HL-60/S4 treated with retinoic acid at 250 ng/mL for 4 days and 3 days (cell line): Measurements from ENCODE around the gene PDCD2L.
"Not testable (repeated sequence)": the region's sequence is repeated elsewhere in the genome, so short reads cannot be mapped to it uniquely, and the experiment has no call there.

Experiments
- in situ Hi-C: fragments of 300-500 bp; cut with MboI; formaldehyde crosslinking; loops from 2 replicates; pipeline ENCODE4 v1.7.0; 2022; ENCODE audit warnings: low sequenced_read_pairs

Gene PDCD2L, protein sequence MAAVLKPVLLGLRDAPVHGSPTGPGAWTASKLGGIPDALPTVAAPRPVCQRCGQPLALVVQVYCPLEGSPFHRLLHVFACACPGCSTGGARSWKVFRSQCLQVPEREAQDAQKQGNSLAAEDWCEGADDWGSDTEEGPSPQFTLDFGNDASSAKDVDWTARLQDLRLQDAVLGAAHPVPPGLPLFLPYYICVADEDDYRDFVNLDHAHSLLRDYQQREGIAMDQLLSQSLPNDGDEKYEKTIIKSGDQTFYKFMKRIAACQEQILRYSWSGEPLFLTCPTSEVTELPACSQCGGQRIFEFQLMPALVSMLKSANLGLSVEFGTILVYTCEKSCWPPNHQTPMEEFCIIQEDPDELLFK

DNA sequence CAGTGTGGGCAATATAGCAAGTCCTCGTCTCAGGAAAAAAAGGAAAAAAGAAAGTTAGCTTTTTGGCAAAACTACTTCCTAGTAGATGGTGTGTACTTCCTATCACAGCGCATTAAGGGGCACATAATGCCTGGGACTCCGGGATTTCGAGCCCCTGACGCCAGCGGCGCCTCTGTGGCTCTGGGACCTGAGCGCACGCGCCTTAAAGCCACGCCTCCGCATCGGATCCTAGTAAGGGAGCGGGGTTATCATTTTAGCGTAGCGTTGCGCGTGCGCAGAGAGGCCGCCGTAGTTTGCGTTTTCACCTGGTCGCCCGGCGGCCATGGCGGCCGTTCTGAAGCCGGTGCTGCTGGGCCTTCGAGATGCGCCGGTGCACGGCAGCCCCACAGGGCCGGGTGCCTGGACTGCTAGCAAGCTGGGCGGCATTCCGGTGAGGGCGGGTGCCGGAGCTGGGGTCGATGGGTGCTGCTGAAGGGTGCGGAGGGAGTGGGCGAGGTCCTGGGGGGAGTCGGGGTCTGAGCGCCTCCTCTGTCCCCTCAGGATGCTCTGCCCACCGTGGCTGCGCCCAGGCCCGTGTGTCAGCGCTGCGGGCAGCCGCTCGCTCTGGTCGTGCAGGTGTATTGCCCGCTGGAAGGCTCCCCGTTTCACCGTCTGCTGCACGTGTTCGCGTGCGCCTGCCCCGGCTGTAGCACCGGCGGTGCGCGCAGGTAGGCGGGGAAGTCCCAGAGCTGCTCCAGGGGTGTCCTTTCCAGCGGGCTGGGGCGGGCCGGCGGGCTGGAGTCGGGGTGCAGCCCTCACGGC is at the start of gene PDCD2L:
TSS of gene PDCD2L (plus strand) at position 291 of the 801 bp plus-strand sequence. CDS start at position 323, 32 bp downstream.
- in situ Hi-C loops, result no loop called here

DNA sequence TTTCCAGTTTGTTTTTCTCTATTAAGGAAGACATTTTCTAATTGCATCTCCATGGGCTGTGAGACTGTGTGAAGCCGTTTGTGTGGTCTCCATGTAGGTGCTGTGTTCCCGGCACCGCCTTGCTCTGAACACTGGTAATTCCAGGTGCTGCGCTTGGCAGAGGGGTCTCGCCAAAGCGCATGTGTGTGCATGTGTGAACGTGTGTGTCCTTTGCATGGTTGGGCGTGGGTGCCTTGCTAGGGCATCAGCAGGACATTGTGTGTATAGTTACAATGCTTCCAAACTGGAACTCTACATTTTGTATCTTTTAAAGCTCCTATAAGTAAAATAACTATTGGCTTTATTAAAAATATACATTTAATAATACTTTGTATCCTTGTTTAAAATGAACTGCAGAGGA is 49.0 kb upstream of the PDCD2L start:
- in situ Hi-C loops, result no loop called here

DNA sequence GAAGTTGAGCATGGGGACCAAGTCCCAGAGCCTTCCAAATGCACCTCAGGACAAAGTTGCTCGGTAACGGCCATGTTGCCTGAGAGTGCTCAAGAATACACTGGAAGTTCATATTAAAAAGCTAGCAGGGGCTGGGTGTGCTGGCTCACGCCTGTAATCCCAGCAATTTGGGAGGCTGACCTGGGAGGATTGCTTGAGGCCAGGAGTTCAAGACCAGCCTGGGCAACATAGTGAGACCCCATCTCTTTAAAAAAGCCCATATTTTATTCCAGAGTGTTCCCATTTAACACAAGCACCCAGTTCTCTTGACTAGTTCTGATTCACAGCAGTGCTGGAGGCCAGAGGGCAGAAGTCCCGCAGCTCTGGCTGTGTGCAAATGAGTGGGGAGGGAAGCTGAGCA is 47.3 kb upstream of the PDCD2L start:
- in situ Hi-C loops, result no loop called here

DNA sequence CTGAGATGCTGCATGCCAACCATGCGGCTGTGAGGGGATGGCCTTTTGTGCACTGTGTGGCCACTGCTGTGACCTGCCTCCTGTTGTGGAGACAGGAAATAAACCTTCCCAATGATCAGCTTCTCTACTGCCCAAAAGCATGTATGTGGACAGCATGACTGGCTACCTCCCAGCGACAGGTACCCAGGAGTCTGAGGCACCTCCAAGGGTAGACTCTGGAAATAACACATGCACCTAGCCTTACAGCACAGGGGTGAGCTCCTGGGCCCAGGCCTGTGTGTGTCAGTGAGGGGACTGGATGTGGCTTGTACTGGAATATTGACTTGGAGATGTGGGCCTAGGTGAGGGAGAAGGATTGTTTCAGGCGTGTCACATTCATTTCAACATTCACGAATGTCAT is 46.8 kb upstream of the PDCD2L start:
- in situ Hi-C loops, result no loop called here

DNA sequence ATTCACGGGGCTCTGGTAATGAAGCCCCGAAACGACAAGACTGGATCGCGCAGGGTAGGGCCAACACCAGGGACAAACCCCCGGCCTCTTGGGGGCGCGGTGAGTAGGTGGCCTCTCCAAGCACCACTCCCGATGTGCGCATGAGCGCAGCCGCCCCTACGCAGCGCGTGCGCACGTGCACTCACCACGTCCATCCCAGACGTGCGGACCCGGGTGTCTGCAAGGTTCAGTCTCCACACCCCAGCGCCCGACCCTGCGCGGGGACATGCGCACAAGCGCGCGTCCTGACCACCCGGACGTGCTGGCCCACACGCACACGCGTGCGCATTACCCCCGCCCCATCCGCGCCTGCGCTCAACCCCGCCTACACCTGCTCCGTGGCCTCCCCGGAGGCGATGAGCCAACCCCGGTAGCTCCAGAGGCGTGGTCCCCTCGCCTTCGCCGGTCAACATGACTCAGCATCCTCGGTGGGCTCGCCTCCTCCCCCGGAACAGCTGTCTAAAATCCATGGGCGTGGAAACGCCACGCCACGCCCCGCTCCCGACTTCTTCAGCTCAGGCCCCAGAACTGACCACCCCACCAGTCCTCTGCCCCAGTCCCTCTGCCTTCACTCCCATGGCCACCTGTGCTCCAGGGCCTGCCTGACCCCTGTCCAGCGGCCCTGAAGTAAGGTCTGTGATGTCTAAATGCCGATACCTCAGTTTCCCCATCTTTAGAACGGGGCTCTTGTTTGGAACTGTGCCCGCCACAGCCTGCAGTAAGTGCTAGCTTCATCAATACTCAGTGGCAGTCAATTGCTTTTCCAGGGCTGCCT is 44.9 kb upstream of the PDCD2L start:
- in situ Hi-C loops, result no loop called here

DNA sequence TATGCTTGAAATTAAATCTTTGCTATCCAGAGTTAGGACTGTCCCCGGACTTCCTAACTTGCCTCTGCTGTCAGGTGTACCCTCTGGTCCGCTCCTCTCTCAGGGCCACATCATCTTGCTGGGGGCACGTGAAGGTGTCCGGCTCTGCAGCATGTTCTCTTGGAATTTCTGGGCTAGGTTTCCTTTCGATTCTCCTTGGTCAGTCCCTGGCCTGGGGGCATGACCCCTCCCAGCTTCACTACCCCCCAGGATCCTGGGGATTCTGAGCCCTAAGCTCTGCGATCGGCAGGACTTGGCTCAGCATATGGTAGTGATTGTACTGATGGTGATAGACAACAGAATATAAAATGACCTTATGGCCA is 44.3 kb upstream of the PDCD2L start:
- in situ Hi-C loops, result no loop called here

DNA sequence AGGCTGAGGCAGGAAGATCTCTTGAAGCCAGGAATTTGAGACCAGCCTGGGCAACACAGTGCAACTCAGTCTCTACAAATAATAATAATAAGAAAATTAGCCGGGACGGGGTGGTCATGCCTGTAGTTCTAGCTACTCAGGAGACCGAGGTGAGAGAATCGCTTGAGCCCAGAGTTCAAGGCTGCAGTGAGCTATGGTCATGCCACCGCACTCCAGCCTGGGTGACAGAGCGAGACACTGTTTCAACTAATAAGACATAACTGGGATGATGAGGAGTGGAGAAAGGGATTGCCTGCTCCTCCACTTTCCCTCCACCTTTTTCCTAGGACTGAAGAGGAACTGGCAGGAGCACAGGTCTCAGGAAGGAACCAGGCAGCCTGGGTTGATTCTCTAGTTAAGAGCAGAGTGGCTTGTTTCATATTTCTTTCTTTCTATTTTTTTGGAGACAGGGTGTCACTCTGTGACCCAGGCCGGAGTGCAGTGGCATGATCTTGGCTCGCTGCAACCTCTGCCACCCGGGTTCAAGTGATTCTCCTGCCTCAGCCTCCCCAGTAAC is 43.8 kb upstream of the PDCD2L start:
- in situ Hi-C loops, result no loop called here

DNA sequence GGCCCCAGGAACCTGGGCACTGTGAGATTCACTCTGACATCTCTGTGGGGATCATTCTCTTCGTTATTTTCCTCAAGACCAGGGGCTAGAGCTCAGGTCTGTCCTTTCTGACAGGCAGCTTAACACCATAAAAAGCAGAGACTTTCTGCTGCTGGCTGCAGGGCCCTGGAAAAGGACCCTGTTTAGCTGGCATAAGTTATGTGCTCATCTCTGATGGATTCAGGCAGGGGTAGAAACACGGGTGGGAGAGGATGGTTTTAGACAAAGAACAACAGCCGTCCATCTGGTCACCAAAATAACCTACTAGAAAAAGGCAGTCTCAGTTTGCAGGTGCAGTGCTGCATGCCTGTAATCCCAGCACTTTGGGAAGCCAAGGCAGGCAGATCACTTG is 41.5 kb upstream of the PDCD2L start:
- in situ Hi-C loops, result no loop called here

DNA sequence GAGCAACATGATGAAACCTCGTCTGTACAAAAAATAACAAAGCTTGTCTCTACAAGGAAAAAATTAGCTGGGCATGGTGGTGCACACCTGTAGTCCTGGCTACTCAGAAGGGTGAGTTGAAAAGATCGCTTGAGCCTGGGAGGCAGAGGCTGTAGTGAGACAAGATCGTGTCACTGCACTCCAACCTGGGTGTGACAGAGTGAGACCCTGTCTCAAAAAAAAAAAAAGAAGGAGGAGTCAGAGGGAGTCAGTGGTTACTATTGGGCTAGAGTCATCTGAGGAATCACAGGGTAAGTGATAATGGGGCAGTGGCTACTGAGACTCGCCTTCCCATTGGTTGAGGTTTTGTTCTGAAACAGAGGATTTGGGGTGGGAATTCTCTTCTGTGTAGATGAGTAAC is 41.1 kb upstream of the PDCD2L start:
- in situ Hi-C loops, result no loop called here

DNA sequence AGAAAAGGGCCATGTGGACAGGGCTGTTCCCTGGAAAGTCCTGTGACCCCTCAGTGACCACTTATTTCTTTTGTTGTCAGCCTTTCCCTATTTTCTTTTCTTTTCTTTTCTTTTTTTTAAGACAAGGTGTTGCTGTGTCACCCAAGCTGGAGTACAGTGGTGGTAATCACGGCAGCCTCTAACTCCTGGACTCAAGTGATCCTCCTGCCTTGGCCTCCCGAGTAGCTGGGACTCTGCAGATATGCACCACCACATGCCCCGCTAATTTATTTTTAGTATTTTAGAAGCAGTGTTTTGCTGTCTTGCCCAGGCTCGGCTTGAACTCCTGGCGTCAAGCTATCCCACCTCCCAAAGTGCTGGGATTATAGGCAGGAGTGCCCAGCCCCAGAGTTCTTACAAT is 40.3 kb upstream of the PDCD2L start:
- in situ Hi-C loops, result no loop called here

DNA sequence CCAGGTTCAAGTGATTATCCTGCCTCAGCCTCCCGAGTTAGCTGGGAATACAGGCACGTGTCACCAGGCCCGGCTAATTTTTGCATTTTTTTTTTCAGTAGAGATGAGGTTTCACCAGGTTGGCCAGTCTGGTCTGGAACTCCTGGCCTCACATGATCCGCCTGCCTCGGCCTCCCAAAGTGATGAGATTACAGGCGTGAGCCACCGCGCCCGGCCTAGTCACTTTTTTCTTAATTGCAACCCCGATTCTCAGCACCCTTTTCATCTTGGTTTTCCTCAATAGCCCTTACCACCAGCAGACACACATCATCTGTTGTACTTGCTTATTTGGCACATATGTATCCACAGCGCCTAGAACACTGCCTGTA is 39.8 kb upstream of the PDCD2L start:
- in situ Hi-C loops, result no loop called here

DNA sequence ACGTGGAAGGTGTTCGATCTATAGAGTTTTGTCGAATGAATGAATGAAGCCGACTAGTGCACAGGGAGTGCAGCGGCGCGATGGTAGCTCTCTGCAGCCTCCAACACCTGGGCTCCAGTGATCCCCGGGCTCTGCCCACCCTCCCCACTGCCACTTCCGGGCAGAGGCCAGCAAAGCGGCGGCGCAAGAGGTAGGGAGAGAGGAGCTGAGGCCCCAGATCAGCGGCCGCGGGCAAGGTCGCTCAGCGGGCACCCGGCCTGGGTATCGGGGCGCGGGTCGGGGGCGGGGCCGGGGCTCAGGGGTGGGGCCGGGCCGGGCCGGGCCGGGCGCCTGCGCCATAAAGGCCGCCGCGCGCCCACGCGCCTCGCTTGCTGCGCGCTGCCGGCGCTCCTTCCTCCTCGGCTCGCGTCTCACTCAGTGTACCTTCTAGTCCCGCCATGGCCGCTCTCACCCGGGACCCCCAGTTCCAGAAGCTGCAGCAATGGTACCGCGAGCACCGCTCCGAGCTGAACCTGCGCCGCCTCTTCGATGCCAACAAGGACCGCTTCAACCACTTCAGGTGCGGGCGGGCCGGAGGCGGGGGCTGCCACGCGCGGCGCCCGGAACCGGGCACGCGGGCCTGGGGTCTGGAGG is 39.3 kb upstream of the PDCD2L start, which contains the start of gene GPI:
TSS of gene GPI (plus strand) at position 367 of the 633 bp plus-strand sequence. CDS start at position 438, 71 bp downstream.
- in situ Hi-C loops, result no loop called here

DNA sequence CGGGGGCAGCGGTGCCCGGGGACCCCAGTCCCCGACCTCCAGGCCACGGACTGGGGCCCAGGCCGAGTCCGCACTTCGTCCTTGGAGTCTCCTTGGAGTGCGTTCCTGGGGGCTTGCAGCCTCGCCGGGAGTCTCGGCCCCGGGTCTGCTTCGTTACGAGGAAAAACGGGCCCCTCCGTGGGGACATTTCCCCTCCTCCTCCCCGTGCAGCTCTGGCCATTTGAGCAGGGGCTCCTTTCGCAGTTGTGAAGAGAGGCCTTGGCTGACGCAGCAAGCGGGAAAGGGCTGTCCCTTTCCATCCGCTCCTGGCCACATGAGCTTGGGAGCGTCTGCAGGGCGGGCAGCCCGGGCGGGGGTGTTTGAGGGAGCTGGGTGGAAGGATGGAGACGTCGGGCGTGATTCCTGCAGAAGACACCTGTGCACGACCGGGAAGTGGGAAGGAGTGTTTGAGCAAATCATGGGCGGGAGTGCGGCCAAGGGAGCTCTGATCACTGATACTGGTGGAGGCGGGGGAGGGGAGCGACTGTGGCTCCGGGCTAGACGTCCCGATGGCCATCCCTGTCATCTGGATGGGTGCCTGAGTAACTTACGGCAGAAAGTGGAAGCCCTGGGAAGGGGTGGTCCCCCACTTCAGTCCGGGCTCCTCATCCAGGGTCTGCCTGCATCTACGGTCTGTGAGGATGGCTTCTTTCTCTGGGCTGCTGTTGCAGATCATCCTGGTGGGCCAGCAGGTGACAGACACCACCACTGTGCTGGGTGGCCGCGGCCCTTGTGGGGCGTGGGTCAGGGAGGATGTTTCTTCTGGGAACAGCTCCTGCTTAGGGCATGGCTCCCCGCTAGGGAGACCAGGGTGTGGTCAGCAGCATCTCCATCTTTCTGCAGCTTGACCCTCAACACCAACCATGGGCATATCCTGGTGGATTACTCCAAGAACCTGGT is 38.5 kb upstream of the PDCD2L start:
- in situ Hi-C loops, result no loop called here

DNA sequence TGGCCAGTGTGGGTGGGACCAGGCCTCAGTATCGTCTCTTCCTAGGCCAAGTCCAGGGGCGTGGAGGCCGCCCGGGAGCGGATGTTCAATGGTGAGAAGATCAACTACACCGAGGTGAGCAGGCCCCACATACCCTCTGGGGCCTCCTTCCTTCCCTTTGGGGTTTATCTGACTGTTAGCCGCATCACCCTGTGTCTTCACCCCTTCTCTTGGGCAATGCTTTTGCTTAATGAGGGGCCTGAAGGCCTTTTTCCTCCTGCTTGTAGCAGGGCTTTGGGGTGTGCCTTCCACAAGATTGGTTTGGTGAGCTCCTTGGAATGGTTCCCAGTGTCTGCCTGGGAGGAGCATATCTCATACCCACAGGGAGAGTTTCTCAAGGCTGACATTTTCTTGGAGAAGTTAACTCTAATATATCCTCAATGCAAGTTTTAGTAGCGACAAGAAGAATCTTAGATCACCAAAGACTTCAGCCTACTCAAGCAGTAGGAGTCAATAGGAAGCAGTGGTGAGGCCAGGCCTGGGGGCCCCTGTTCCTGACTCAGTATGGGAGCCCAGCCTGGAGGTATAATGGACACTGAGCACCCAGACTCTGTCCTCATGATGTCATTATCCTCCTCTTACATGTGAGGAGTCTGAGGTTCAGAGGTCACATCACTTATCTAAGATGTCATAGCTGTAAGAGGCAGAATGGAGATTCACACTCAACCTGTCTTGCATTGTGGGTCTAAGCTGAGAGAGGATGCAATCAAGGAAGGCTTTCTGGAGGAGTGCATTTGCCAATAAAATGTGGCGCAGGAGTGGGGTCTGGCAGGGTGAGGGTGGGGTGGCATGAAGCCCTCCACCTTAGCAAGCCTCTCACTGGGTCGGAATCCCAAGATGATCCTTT is 37.2 kb upstream of the PDCD2L start:
- in situ Hi-C loops, result no loop called here

DNA sequence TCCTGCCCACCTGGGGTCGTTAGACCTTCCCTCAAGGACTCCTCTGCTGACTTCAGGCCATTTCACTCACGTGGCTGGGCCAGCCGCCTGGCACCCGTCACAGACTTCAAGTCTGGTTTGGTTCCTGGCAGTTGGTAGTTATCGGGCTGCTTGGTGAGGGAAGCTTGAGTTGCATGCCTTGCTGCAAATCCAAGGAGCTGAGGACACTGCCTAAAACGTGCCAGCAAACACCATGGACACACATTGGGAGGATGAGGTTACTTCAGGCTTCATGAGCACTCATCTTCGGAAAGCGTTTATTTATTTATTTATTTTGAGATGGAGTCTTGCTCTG is 36.6 kb upstream of the PDCD2L start:
- in situ Hi-C loops, result no loop called here

DNA sequence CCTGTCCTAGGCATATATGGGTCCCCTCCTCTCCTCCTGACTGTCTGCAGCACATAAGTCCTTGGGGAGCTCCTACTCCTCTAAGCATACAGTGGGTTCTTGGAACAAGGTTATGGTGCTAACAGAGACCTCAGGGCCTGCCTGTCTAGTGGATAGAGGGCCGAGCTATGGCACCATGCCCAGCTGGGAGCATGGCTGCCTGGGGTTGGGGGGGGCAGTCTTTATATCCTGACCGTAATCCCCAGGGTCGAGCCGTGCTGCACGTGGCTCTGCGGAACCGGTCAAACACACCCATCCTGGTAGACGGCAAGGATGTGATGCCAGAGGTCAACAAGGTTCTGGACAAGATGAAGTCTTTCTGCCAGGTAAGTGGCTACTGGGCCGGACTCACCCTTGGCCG is 35.9 kb upstream of the PDCD2L start:
- in situ Hi-C loops, result no loop called here

DNA sequence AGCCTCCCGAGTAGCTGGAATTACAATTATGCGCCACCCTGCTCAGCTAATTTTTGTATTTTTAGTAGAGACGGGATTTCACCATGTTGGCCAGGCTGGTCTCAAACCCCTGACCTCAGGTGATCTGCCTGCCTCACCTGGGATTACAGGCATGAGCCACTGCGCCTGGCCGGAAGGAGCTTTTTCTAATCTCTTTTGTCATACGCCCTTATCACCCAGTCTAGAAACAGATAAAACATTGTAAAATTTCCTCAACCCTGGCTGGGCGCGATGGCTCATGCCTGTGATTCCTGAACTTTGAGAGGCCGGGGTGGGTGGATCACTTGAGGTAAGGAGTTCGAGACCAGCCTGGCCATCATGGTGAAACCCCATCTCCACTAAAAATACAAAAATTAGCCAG is 35.0 kb upstream of the PDCD2L start:
- in situ Hi-C loops, result not testable (repeated sequence)

DNA sequence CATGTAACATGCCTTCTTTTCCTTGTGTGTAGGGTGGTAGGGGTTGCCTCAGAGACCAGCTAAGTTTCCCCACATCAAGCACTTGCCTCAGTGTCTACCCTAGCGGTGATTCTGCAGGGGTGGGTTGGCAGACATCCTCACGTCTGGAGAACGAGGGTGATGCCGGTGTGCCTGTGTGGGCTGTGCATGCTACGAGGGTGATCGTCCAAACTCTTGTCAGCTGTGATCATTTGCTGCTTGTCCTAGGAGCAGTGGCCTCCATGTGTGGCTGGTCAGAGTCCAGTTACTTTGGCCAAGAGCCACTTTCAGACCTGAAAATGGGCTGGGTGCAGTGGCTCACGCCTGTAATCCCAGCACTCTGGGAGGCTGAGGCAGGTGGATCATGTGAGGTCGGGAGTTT is 34.1 kb upstream of the PDCD2L start:
- in situ Hi-C loops, result no loop called here

DNA sequence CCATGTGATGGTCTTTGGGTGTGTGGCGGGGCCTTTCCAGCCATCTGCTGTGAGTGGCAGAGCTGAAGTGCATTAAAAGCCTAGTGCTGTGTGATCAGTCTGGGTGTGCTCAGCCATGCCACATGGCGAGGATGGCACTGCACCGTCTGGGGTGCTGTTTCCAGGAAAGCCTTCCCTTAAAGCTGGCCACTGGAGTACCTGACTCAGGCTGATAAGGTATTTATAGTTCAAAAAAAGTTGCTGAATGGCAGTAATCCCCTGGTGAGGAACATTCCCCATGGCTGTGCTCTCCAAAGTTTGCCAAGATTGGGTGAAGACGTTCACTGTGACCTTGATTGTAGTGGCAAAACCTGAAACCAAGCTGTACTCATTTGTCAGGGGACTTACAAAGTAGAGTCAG is 33.2 kb upstream of the PDCD2L start:
- in situ Hi-C loops, result no loop called here
